Aorta (tissue), 5 donors: ENCODE measurements around the gene NPL. TPM values are rescaled to one million over a fixed set of nuclear protein-coding genes. Genes with fewer than 3 reads are reported as not detected.

Experiments
- ATAC-seq: fragments of 200-7000 bp; cut with Tn5 transposase; one replicate; pipeline ENCODE4 v1.9.1; 2022; ENCODE audit warnings: moderate library complexity; ENCODE audit not compliant: low FRiP score
- DNase-seq, 2 donors: peaks; one replicate each; pipeline ENCODE4 v3.0.0-alpha.2; 2020
- H3K27ac ChIP-seq, 2 donors: one replicate each; pipeline ENCODE4 v1.5.1; 2013; ENCODE audit warnings: low read length in 2 of 2, mild to moderate bottlenecking in 2 of 2, moderate library complexity in 2 of 2, control low read depth in 1 of 2, inconsistent platforms in 1 of 2, low read depth in 1 of 2
- H3K27me3 ChIP-seq, 2 donors: one replicate each; pipeline ENCODE4 v1.6.1; 2013; ENCODE audit warnings: control low read depth in 1 of 2, low read length in 1 of 2, mild to moderate bottlenecking in 1 of 2, moderate library complexity in 1 of 2; ENCODE audit not compliant: insufficient read depth in 2 of 2, control insufficient read depth in 1 of 2
- H3K36me3 ChIP-seq, 2 donors: one replicate each; pipeline ENCODE4 v1.6.1; 2013; ENCODE audit warnings: control low read depth in 1 of 2, low read length in 1 of 2, mild to moderate bottlenecking in 1 of 2; ENCODE audit not compliant: insufficient read depth in 2 of 2, control insufficient read depth in 1 of 2
- H3K4me1 ChIP-seq, 2 donors: one replicate each; pipeline ENCODE4 v1.6.1; 2013; ENCODE audit warnings: low read length in 2 of 2, control low read depth in 1 of 2, mild to moderate bottlenecking in 1 of 2, moderate library complexity in 1 of 2; ENCODE audit not compliant: insufficient read depth in 2 of 2, control insufficient read depth in 1 of 2
- H3K4me3 ChIP-seq, 2 donors: one replicate each; pipeline ENCODE4 v1.5.1; 2013; ENCODE audit warnings: low read length in 2 of 2, control low read depth in 1 of 2, mild to moderate bottlenecking in 1 of 2
- H3K9me3 ChIP-seq: one replicate; pipeline ENCODE4 v1.6.1; 2013; ENCODE audit warnings: mild to moderate bottlenecking, low read length; ENCODE audit not compliant: control insufficient read depth
- WGBS, 2 donors: extraction: QIAGEN DNeasy Blood & Tissue Kit; methylation state at CpG; one replicate each; pipeline ENCODE4 v1.1.7; 2013; 5-methylcytosine and 5-hydroxymethylcytosine counted together
- intact Hi-C, 2 donors: fragments of 100-400 bp; cut with DNase I; formaldehyde crosslinking; loops; one replicate each; pipeline versions ENCODE4 v1.14.2 to v1.15.0; 2022
- polyA plus RNA-seq, 2 donors: library from polyadenylated mRNA; stranded (reverse); fragments of 200-250 nt; gene quantifications; one replicate each; pipeline ENCODE4 v1.2.3, GENCODE V29; 2013
- total RNA-seq, 2 donors: library from RNA; stranded (reverse); fragmentation: NEBNext Ultra II Directional; extraction: Animal tissue kit (Norgen Biotek cat#: 25700); gene quantifications; one replicate each; pipeline ENCODE4 v1.2.1, GENCODE V29; 2021
- donor health status: healthy with polysubstance abuse.
- donor health status: Bipolar disorder and iron deficiency.
- donor health status: DM: no; HTN: no; CAD: no.
- donor health status: DM: no; HTN: no; CAD: no.
- donor health status: DM: yes; HTN: yes; CAD: no.

NPL gene
- total and polyA plus RNA-seq, 4 donors = 4.8 to 36.6 (median 15.4) TPM

GRCh38 chr1:182803846-182804245, 14.3 kb downstream of the NPL start:
- intact Hi-C loops = loop anchor here in 1 of 2 donors (5.0 kb wide), 1 partner anchor 33 kb away; the partner anchor contains the start of gene DHX9
- H3K27ac ChIP-seq = no peak overlapping the region
- ATAC-seq (no peak), DNase-seq (no peak)
- H3K4me1 ChIP-seq = no peaks in the 10 kb centered on the region
- H3K4me3 ChIP-seq = no peak overlapping the region
- 93 to 95% methylated on average over 1 of the region's 1 CpG for WGBS, 2 donors
- H3K36me3 ChIP-seq = peaks cover 0 to 1% of the 10 kb centered on the region in 2 donors
- H3K27me3 ChIP-seq = no peaks in the 10 kb centered on the region
- H3K9me3 ChIP-seq = no peaks in the 10 kb centered on the region

- H3K27ac ChIP-seq = no peak overlapping the region
- peaks cover 0 to 1% of the 10 kb centered on the region in 2 donors for H3K36me3 ChIP-seq
- no peaks in the 10 kb centered on the region for H3K4me1 ChIP-seq
- ATAC-seq = no peak
- H3K27me3 ChIP-seq = no peaks in the 10 kb centered on the region
- H3K4me3 ChIP-seq = no peak overlapping the region
- 74 to 77% methylated on average over 11 of the region's 11 CpGs for WGBS, 2 donors
- no peak for DNase-seq
- intact Hi-C loops = no loop called here
- no peaks in the 10 kb centered on the region for H3K9me3 ChIP-seq
Measured at GRCh38 chr1:182806015-182806678, 16.6 kb downstream of the NPL start.

GRCh38 chr1:182807907-182808306, 18.3 kb downstream of the NPL start:
- WGBS, 2 donors = 73 to 95% methylated on average over 3 of the region's 3 CpGs
- Histone ChIP-seq H3K36me3 (peaks cover 0 to 1% of the 10 kb centered on the region in 2 donors), H3K27ac (no peak overlapping the region), H3K9me3 (no peaks in the 10 kb centered on the region), H3K4me3 (no peak overlapping the region), H3K27me3 (no peaks in the 10 kb centered on the region), H3K4me1 (no peaks in the 10 kb centered on the region)
- DNase-seq = no peak
- intact Hi-C loops = no loop called here
- no peak for ATAC-seq

GRCh38 chr1:182809414-182809957, 19.9 kb downstream of the NPL start:
- DNase-seq = no peak
- Histone ChIP-seq H3K36me3 (peaks cover 0 to 1% of the 10 kb centered on the region in 2 donors), H3K27ac (no peak overlapping the region), H3K9me3 (no peaks in the 10 kb centered on the region), H3K4me1 (no peaks in the 10 kb centered on the region), H3K27me3 (no peaks in the 10 kb centered on the region), H3K4me3 (no peak overlapping the region)
- ATAC-seq = no peak
- intact Hi-C loops = no loop called here
- 64 to 65% methylated on average over 3 of the region's 3 CpGs for WGBS, 2 donors

- intact Hi-C loops = no loop called here
- Histone ChIP-seq H3K4me1 (no peaks in the 10 kb centered on the region), H3K27me3 (no peaks in the 10 kb centered on the region), H3K4me3 (no peak overlapping the region), H3K27ac (no peak overlapping the region), H3K9me3 (no peaks in the 10 kb centered on the region), H3K36me3 (peaks cover 0 to 3% of the 10 kb centered on the region in 2 donors)
- ATAC-seq (no peak), DNase-seq (no peak)
- WGBS, 2 donors = 79 to 86% methylated on average over 4 of the region's 4 CpGs
Measured at GRCh38 chr1:182811975-182812722, 22.6 kb downstream of the NPL start.

- no peak for ATAC-seq
- H3K36me3 ChIP-seq = peaks cover 0 to 5% of the 10 kb centered on the region in 2 donors
Measured at GRCh38 chr1:182816863-182817262, 27.3 kb downstream of the NPL start.

GRCh38 chr1:182817802-182818201, 28.2 kb downstream of the NPL start:
- H3K4me1 ChIP-seq = no peaks in the 10 kb centered on the region
- no peak overlapping the region for H3K27ac ChIP-seq
- intact Hi-C loops = no loop called here
- ATAC-seq (no peak), DNase-seq (no peak)
- 93% methylated on average over 3 of the region's 3 CpGs for WGBS, 2 donors
- no peak overlapping the region for H3K4me3 ChIP-seq
- no peaks in the 10 kb centered on the region for H3K27me3 ChIP-seq
- H3K9me3 ChIP-seq = no peaks in the 10 kb centered on the region
- peaks cover 0 to 5% of the 10 kb centered on the region in 2 donors for H3K36me3 ChIP-seq

More at GRCh38 chr1:182816863-182817262, 27.3 kb downstream of the NPL start:
- no peak overlapping the region for H3K27ac ChIP-seq
- no peak for DNase-seq
- H3K27me3 ChIP-seq = no peaks in the 10 kb centered on the region
- intact Hi-C loops = no loop called here
- 89 to 92% methylated on average over 2 of the region's 2 CpGs for WGBS, 2 donors
- H3K4me3 ChIP-seq = no peak overlapping the region
- H3K4me1 ChIP-seq = no peaks in the 10 kb centered on the region
- no peaks in the 10 kb centered on the region for H3K9me3 ChIP-seq

- intact Hi-C loops = no loop called here
- 63 to 69% methylated on average over 3 of the region's 3 CpGs for WGBS, 2 donors
- no peaks in the 10 kb centered on the region for H3K36me3 ChIP-seq
- DNase-seq = no peak
- no peaks in the 10 kb centered on the region for H3K27me3 ChIP-seq
- no peaks in the 10 kb centered on the region for H3K9me3 ChIP-seq
- H3K4me1 ChIP-seq = no peaks in the 10 kb centered on the region
- H3K4me3 ChIP-seq = no peak overlapping the region
- ATAC-seq = no peak
- H3K27ac ChIP-seq = no peak overlapping the region
Measured at GRCh38 chr1:182823220-182823619, 33.6 kb downstream of the NPL start.
